Cardiac fibroblast (primary cell): ENCODE measurements around the gene JMJD1C.

Source experiments
- DNase-seq, 2 donors: peaks; one replicate each; pipeline versions ENCODE4 v3.0.0 to v3.0.0-alpha.2; 2010; ENCODE audit warnings: low read depth in 2 of 2
- H3K4me3 ChIP-seq, 2 donors: replicated peaks in 1 of 2; 1 replicate in 1 of 2; 2 replicates in 1 of 2; pipeline ENCODE4 v1.5.1; 2011; ENCODE audit warnings: low read depth in 2 of 2, low read length in 2 of 2, mild to moderate bottlenecking in 2 of 2, moderate library complexity in 1 of 2
- CTCF ChIP-seq: IDR thresholded peaks from one replicate; pipeline ENCODE4 v1.5.1; 2011; ENCODE audit warnings: low read depth, mild to moderate bottlenecking, low read length, inconsistent platforms

Gene JMJD1C

DNA sequence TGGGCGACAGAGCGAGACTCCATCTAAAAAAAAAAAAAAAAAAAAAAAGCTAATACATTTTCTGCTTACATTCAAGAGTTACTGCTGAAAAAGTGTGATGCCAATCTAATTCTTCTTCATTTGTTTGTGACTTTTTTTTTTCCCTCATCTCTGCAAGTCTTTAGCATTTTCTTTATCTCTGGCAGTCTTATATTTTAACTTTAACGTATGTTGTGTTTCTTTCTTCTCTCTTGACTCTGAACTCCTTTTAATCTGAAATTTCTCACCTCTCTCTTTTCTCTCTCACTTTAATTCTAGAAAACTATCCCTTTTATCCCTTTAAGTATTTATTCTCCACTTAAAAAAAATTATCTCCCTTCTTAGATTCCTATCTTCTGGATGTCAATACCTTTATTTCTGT is 146.5 kb downstream of the JMJD1C start:
- TF ChIP-seq CTCF = no peak
- no peak overlapping the region for H3K4me3 ChIP-seq
- no peak for DNase-seq

GRCh38 chr10:63318491-63318890 is 147.3 kb downstream of the JMJD1C start:
- peak in 1 of 2 donors; percentile 38 for DNase-seq
- no peak overlapping the region for H3K4me3 ChIP-seq
- TF ChIP-seq CTCF = no peak

GRCh38 chr10:63314020-63314419 is 151.8 kb downstream of the JMJD1C start:
- TF ChIP-seq CTCF = no peak
- DNase-seq = no peak
- H3K4me3 ChIP-seq = no peak overlapping the region

DNA sequence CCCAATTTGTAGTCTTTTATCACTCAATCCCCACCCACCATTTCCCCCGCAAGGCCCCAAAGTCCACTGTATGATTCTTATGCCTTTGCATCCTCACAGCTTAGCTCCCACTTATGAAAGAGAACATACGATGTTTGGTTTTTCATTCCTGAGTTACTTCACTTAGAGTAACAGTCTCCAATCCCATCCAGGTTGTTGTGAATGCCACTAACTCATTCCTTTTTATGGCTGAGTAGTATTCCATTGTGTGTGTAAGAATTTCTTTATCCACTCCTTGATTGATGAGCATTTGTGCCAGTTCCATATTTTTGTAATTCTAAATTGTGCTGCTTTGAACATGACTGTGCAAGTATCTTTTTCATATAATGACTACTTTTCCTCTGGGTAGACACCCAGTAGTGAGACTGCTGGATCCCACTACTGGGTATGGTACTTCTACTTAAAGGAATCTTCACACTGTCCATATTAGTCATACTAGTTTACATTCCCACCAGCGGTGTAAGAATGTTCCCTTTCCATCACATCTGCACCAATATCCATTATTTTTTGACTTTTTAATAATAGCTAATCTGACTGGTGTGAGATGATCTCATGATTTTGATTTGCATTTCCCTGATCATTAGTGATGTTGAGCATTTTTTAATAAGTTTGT is 152.6 kb downstream of the JMJD1C start:
- no peak for DNase-seq

DNA sequence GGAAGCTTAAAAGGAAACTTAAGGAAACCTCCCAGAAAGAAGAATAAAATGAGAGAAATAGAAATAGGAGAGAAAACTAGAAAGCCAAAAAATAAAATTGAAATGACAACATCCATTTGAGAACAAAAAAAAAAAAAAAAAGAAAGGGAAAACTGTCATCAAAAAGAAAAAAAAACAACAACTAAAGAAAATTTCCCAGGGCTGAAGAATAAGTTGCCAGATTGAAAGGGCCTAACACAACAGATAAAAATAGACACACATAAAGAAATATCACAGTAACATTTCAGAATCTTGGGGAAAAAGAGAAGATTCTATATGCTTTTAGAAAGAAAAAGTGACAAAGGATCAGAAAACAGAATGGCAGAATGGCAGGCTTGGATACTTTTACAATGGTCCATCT is 157.1 kb downstream of the JMJD1C start:
- TF ChIP-seq CTCF = no peak
- DNase-seq = no peak
- no peak overlapping the region for H3K4me3 ChIP-seq

More for the DNA sequence above, 152.6 kb downstream of the JMJD1C start:
- no peak for TF ChIP-seq CTCF
- H3K4me3 ChIP-seq = no peak overlapping the region

GRCh38 chr10:63304146-63304545 is 161.6 kb downstream of the JMJD1C start:
- H3K4me3 ChIP-seq = no peak overlapping the region
- TF ChIP-seq CTCF = no peak
- DNase-seq = no peak

GRCh38 chr10:63300801-63301200 is 165.0 kb downstream of the JMJD1C start:
- H3K4me3 ChIP-seq = no peak overlapping the region
- no peak for TF ChIP-seq CTCF
- DNase-seq = no peak
